ENCODE data around the gene CCDC51.

GRCh38 chr3:48428572-48429316 lies 11.2 kb downstream of the CCDC51 start:
- TF ChIP-seq, protein P1, sequence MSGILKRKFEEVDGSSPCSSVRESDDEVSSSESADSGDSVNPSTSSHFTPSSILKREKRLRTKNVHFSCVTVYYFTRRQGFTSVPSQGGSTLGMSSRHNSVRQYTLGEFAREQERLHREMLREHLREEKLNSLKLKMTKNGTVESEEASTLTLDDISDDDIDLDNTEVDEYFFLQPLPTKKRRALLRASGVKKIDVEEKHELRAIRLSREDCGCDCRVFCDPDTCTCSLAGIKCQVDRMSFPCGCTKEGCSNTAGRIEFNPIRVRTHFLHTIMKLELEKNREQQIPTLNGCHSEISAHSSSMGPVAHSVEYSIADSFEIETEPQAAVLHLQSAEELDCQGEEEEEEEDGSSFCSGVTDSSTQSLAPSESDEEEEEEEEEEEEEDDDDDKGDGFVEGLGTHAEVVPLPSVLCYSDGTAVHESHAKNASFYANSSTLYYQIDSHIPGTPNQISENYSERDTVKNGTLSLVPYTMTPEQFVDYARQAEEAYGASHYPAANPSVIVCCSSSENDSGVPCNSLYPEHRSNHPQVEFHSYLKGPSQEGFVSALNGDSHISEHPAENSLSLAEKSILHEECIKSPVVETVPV (CRISPR knock-in tag; IDR thresholded peaks at IDR 0.05): no peak
- TF ChIP-seq RARB (CRISPR knock-in tag; IDR thresholded peaks at IDR 0.05) (no peak), PATZ1 (CRISPR knock-in tag; IDR thresholded peaks at IDR 0.05; ENCODE audit: borderline replicate concordance) (no peak), ZFP3 (CRISPR knock-in tag; IDR thresholded peaks at IDR 0.05) (no peak), ZNF565 (CRISPR knock-in tag; conservative IDR thresholded peaks at IDR 0.05; ENCODE audit: low read depth) (no peak), CSDC2 (CRISPR knock-in tag; IDR thresholded peaks at IDR 0.05) (no peak), OSR1 (CRISPR knock-in tag; IDR thresholded peaks at IDR 0.05) (no peak)

All from SK-N-SH treated with all-trans-retinoic acid at 6 μM for 48 hours (cell line).